ENCODE results near the gene PELI2. TPM values are rescaled to one million over a fixed set of nuclear protein-coding genes. Genes with fewer than 3 reads are reported as not detected.

The PELI2 gene
- total RNA-seq, 2 donors from 2014 or later: 4.4 to 7.0 TPM

DNA sequence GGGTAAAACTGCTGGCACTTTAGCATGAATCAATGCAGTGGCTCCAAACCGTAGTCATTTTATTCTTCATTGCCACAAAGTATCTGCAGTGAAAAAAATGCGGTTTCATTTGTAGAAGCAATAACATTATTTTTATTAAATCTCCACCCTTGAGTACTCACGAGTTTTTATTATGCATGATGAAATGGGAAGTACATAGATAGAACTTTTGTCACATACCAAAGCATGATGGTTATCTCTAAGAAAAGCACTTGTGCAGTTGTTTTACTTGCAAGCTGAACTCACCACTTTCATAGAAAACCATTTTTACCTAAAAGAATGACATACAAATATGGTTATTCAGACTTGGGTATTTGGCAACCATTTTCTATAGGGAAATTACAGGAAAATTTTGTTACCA, 90.3 kb downstream of the PELI2 start:
- no peaks in the 10 kb centered on the region for H3K9me3 ChIP-seq
- H3K36me3 ChIP-seq: no peaks in the 10 kb centered on the region
- no peak overlapping the region for H3K4me3 ChIP-seq
- no peak for DNase-seq (ENCODE audit: low spot score)
- no peaks in the 10 kb centered on the region for H3K27me3 ChIP-seq
- TF ChIP-seq, protein P1, sequence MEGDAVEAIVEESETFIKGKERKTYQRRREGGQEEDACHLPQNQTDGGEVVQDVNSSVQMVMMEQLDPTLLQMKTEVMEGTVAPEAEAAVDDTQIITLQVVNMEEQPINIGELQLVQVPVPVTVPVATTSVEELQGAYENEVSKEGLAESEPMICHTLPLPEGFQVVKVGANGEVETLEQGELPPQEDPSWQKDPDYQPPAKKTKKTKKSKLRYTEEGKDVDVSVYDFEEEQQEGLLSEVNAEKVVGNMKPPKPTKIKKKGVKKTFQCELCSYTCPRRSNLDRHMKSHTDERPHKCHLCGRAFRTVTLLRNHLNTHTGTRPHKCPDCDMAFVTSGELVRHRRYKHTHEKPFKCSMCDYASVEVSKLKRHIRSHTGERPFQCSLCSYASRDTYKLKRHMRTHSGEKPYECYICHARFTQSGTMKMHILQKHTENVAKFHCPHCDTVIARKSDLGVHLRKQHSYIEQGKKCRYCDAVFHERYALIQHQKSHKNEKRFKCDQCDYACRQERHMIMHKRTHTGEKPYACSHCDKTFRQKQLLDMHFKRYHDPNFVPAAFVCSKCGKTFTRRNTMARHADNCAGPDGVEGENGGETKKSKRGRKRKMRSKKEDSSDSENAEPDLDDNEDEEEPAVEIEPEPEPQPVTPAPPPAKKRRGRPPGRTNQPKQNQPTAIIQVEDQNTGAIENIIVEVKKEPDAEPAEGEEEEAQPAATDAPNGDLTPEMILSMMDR (IDR thresholded peaks at IDR 0.05): no peak
- no peak overlapping the region for H3K27ac ChIP-seq
- no peaks in the 10 kb centered on the region for H3K4me1 ChIP-seq

DNA sequence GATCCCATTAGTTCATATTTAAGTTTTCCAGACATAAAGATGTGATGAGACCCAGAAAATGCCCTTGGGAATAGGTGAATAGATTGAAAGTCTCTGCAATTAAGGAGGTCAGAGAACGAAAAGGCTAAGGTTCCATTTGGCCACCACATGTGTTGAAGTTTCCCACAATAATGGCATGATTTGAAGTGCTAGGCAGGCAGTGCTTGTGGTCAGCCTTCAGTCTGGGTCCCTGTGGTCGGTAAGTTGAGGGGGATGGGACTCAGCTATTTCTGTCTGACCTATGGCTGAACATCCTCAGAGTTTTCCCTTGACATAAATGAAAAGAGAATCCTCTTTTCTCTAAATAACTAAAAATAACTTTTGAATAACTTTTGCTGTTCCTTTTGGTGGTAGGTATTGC, 92.4 kb downstream of the PELI2 start:
- Histone ChIP-seq H3K27ac (no peak overlapping the region), H3K4me1 (no peaks in the 10 kb centered on the region), H3K27me3 (no peaks in the 10 kb centered on the region), H3K4me3 (no peak overlapping the region), H3K9me3 (no peaks in the 10 kb centered on the region), H3K36me3 (no peaks in the 10 kb centered on the region)
- DNase-seq (ENCODE audit: low spot score): no peak
- TF ChIP-seq, protein P1 (IDR thresholded peaks at IDR 0.05): no peak

DNA sequence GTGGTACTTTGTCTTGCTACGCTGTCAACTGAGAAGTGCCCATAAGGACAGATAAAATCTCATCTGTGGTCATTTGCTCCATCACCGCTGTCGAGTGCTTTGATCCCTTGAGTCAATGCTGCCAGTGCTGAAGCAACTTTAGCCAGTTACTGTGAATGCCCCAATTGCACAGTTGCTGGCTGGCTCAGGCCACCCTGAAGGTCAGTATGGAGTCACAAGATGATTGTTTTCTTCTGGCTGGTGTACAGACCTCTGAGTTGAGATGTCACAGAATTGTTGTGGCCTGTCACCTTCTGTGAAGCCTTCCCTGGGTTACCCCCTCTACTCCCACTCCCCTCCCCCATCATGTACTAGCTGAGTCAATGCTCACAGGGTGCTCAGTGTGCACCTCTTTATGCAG, 92.9 kb downstream of the PELI2 start:
- no peaks in the 10 kb centered on the region for H3K36me3 ChIP-seq
- H3K27ac ChIP-seq: no peak overlapping the region
- H3K27me3 ChIP-seq: no peaks in the 10 kb centered on the region
- DNase-seq (ENCODE audit: low spot score): no peak
- no peak overlapping the region for H3K4me3 ChIP-seq
- H3K9me3 ChIP-seq: no peaks in the 10 kb centered on the region
- TF ChIP-seq, protein P1 (IDR thresholded peaks at IDR 0.05): no peak
- peaks cover 0 to 3% of the 10 kb centered on the region in 2 donors for H3K4me1 ChIP-seq

DNA sequence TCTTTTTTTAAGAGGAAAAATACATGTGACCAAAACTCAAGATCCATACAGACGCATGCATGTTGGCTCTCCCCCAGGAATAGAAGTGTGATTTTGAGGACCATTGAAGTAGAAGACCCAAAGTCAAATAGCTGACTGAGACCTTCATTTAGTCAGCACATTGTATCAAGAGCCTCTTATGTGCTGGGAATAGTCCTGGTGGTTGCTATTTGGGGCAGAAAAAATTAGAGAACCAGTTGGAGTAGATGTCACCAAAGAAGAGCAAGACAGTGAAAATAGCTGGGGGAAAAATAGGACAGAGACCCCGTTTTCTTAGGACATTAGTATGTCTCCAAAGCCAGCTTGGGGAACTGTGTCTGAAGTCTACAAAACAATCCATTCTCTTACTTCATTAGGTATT, 93.6 kb downstream of the PELI2 start:
- H3K9me3 ChIP-seq: no peaks in the 10 kb centered on the region
- TF ChIP-seq, protein P1 (IDR thresholded peaks at IDR 0.05): no peak
- peaks cover 0 to 10% of the 10 kb centered on the region in 2 donors for H3K4me1 ChIP-seq
- H3K27me3 ChIP-seq: no peaks in the 10 kb centered on the region
- no peaks in the 10 kb centered on the region for H3K36me3 ChIP-seq
- no peak overlapping the region for H3K27ac ChIP-seq
- DNase-seq (ENCODE audit: low spot score): no peak
- H3K4me3 ChIP-seq: no peak overlapping the region

DNA sequence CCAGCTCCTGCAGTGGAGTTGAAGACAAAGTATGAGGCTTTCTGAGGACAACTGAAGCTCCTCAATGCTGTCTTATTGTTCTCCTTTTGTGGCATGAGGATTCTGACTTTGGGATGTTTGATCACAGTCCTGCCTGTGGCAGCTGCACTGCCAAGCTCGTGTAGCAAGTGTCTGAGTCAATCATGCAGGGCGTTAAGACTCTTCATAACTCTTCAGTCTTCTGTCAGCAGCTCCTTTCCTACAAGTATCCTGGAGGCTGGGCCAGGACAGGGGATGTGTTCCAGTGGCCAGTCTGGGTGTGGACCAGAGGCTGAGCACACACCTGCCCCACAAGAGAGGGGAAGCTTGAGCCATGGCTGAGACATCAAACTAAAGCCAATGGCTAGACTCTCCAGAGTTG, 94.3 kb downstream of the PELI2 start:
- peaks cover 0 to 17% of the 10 kb centered on the region in 2 donors for H3K4me1 ChIP-seq
- no peak for DNase-seq (ENCODE audit: low spot score)
- H3K4me3 ChIP-seq: no peak overlapping the region
- TF ChIP-seq, protein P1 (IDR thresholded peaks at IDR 0.05): no peak
- H3K27me3 ChIP-seq: no peaks in the 10 kb centered on the region
- no peaks in the 10 kb centered on the region for H3K9me3 ChIP-seq
- no peaks in the 10 kb centered on the region for H3K36me3 ChIP-seq
- no peak overlapping the region for H3K27ac ChIP-seq

DNA sequence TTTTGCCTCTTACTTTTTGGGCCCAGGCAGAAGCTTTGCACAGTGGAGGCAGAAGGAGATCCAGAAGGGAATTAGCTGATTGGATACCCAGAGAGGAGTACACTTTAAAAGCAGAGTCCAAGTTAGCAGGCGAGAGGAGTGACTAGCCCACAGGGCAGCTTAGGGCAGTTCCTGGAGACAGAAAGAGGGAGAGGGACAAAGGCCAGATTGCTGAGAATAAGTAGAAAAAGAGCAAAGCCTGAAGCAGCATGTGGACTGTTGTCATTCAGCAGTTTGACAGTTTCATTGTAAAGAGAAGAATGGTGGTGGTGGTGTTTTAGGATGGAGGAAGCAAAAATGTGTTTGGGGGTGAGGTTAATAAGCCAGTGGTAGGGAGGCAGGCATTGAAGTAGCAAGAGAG, 95.1 kb downstream of the PELI2 start:
- no peak for DNase-seq (ENCODE audit: low spot score)
- Histone ChIP-seq H3K4me1 (peaks cover 0 to 17% of the 10 kb centered on the region in 2 donors), H3K36me3 (no peaks in the 10 kb centered on the region), H3K4me3 (no peak overlapping the region), H3K27me3 (no peaks in the 10 kb centered on the region), H3K9me3 (no peaks in the 10 kb centered on the region), H3K27ac (no peak overlapping the region)
- TF ChIP-seq, protein P1 (IDR thresholded peaks at IDR 0.05): no peak

Measured in right atrium auricular region (tissue), 2 donors.